Activated CD8-positive, alpha-beta T cell treated with anti-CD3 and anti-CD28 coated beads, Interleukin-2, amount 10 ng/mL, durations not matched to agents 7 days and 5 days (primary cell): ENCODE data around the gene EPHA8. TPM values are rescaled to one million over a fixed set of nuclear protein-coding genes. Genes with fewer than 3 reads are reported as not detected.

ENCODE experiments used
- ATAC-seq: fragments of 150-1000 bp; cut with Tn5 transposase; one replicate; pipeline ENCODE4 v1.10.0; 2021; ENCODE audit warnings: moderate library complexity
- CTCF ChIA-PET: fragments of 350-600 bp; sonication (Branson Sonifier 250); formaldehyde crosslinking; loops from one replicate; lab custom pipeline; 2021; ENCODE audit warnings: antibody characterized with exemption; lab: Charles Lee
- POLR2A ChIA-PET: fragments of 350-600 bp; sonication (Branson Sonifier 250); formaldehyde crosslinking; loops from one replicate; lab custom pipeline; 2021; ENCODE audit warnings: antibody characterized with exemption; lab: Charles Lee
- DNase-seq: peaks from one replicate; pipeline ENCODE4 v3.0.0-alpha.2; 2020
- H3K27ac Mint-ChIP-seq: one replicate; pipeline ENCODE4 v1.8.0; 2021; ENCODE audit warnings: mild to moderate bottlenecking, mixed read lengths
- H3K27me3 Mint-ChIP-seq: one replicate; pipeline ENCODE4 v1.8.0; 2021; ENCODE audit warnings: low read depth, mixed read lengths
- H3K36me3 Mint-ChIP-seq: one replicate; pipeline ENCODE4 v1.8.0; 2021; ENCODE audit warnings: low read depth, mixed read lengths
- H3K4me1 Mint-ChIP-seq: one replicate; pipeline ENCODE4 v1.8.0; 2021; ENCODE audit warnings: low read depth, mixed read lengths
- H3K4me3 Mint-ChIP-seq: one replicate; pipeline ENCODE4 v1.8.0; 2021; ENCODE audit warnings: mild to moderate bottlenecking, mixed read lengths
- H3K9me3 Mint-ChIP-seq: one replicate; pipeline ENCODE4 v1.8.0; 2022; ENCODE audit warnings: mixed read lengths; ENCODE audit not compliant: insufficient read depth
- total RNA-seq, 2 experiments: library from RNA; stranded (reverse); gene quantifications; one replicate each; pipeline ENCODE4 v1.2.3, GENCODE V29; 2021

The EPHA8 gene
- total RNA-seq, 2 experiments from 2014 or later, result not detected

- H3K4me1 Mint-ChIP-seq, result no peaks in the 10 kb centered on the region
- ChIA-PET CTCF (no interaction called here), POLR2A (no interaction called here)
- H3K36me3 Mint-ChIP-seq, result no peaks in the 10 kb centered on the region
- no peak overlapping the region for H3K4me3 Mint-ChIP-seq
- no peaks in the 10 kb centered on the region for H3K9me3 Mint-ChIP-seq
- no peak overlapping the region for H3K27ac Mint-ChIP-seq
- no peak for ATAC-seq
- DNase-seq, result no peak
- H3K27me3 Mint-ChIP-seq, result peaks cover 8% of the 10 kb centered on the region
Measured at GRCh38 chr1:22600071-22600816, 37.0 kb downstream of the EPHA8 start.

GRCh38 chr1:22600817-22601605, 37.7 kb downstream of the EPHA8 start:
- Mint-ChIP-seq H3K4me3 (no peak overlapping the region), H3K27ac (no peak overlapping the region), H3K27me3 (peaks cover 13% of the 10 kb centered on the region), H3K9me3 (no peaks in the 10 kb centered on the region), H3K36me3 (no peaks in the 10 kb centered on the region), H3K4me1 (no peaks in the 10 kb centered on the region)
- CTCF ChIA-PET, result no interaction called here
- POLR2A ChIA-PET, result no interaction called here
- no peak for DNase-seq
- ATAC-seq, result no peak

GRCh38 chr1:22601610-22602009, 38.3 kb downstream of the EPHA8 start:
- no peak for ATAC-seq
- ChIA-PET POLR2A (no interaction called here), CTCF (no interaction called here)
- Mint-ChIP-seq H3K9me3 (no peaks in the 10 kb centered on the region), H3K27me3 (peaks cover 16% of the 10 kb centered on the region), H3K36me3 (no peaks in the 10 kb centered on the region), H3K4me3 (no peak overlapping the region), H3K27ac (no peak overlapping the region), H3K4me1 (no peaks in the 10 kb centered on the region)
- DNase-seq, result no peak

GRCh38 chr1:22602060-22602740, 38.9 kb downstream of the EPHA8 start:
- Mint-ChIP-seq H3K9me3 (no peaks in the 10 kb centered on the region), H3K27ac (no peak overlapping the region), H3K27me3 (peaks cover 17% of the 10 kb centered on the region), H3K4me3 (no peak overlapping the region), H3K4me1 (no peaks in the 10 kb centered on the region), H3K36me3 (no peaks in the 10 kb centered on the region)
- ChIA-PET POLR2A (no interaction called here), CTCF (no interaction called here)
- ATAC-seq, result no peak
- no peak for DNase-seq

- H3K9me3 Mint-ChIP-seq, result no peaks in the 10 kb centered on the region
- peaks cover 21% of the 10 kb centered on the region for H3K27me3 Mint-ChIP-seq
- no peak for DNase-seq
- no peak overlapping the region for H3K27ac Mint-ChIP-seq
- ChIA-PET CTCF (no interaction called here), POLR2A (no interaction called here)
- no peaks in the 10 kb centered on the region for H3K4me1 Mint-ChIP-seq
- ATAC-seq, result no peak
- H3K4me3 Mint-ChIP-seq, result no peak overlapping the region
- no peaks in the 10 kb centered on the region for H3K36me3 Mint-ChIP-seq
Measured at GRCh38 chr1:22606161-22606560, 42.9 kb downstream of the EPHA8 start.

- ChIA-PET CTCF (no interaction called here), POLR2A (interaction anchor here (0.6 kb wide), 1 partner anchor 34 kb away, joined by 3 read pairs; no protein-coding TSS in a partner anchor)
- no peaks in the 10 kb centered on the region for H3K36me3 Mint-ChIP-seq
- ATAC-seq (no peak), DNase-seq (no peak)
- H3K4me1 Mint-ChIP-seq, result no peaks in the 10 kb centered on the region
- H3K9me3 Mint-ChIP-seq, result no peaks in the 10 kb centered on the region
- H3K27ac Mint-ChIP-seq, result no peak overlapping the region
- peaks cover 21% of the 10 kb centered on the region for H3K27me3 Mint-ChIP-seq
- H3K4me3 Mint-ChIP-seq, result no peak overlapping the region
Measured at GRCh38 chr1:22607154-22607553, 43.9 kb downstream of the EPHA8 start.

GRCh38 chr1:22608361-22608760, 45.1 kb downstream of the EPHA8 start:
- ChIA-PET POLR2A (no interaction called here), CTCF (no interaction called here)
- H3K27ac Mint-ChIP-seq, result no peak overlapping the region
- no peaks in the 10 kb centered on the region for H3K4me1 Mint-ChIP-seq
- no peak overlapping the region for H3K4me3 Mint-ChIP-seq
- peaks cover 21% of the 10 kb centered on the region for H3K27me3 Mint-ChIP-seq
- H3K9me3 Mint-ChIP-seq, result no peaks in the 10 kb centered on the region
- no peaks in the 10 kb centered on the region for H3K36me3 Mint-ChIP-seq
- ATAC-seq, result no peak
- DNase-seq, result no peak

GRCh38 chr1:22609291-22609690, 46.0 kb downstream of the EPHA8 start:
- CTCF ChIA-PET, result no interaction called here
- H3K4me3 Mint-ChIP-seq, result no peak overlapping the region
- no peak for ATAC-seq

GRCh38 chr1:22611530-22611947, 48.2 kb downstream of the EPHA8 start:
- DNase-seq (peak; percentile 57), ATAC-seq (peak; percentile 51)
- H3K4me1 Mint-ChIP-seq, result no peaks in the 10 kb centered on the region
- H3K36me3 Mint-ChIP-seq, result no peaks in the 10 kb centered on the region
- H3K27me3 Mint-ChIP-seq, result peaks cover 4% of the 10 kb centered on the region
- CTCF ChIA-PET, result no interaction called here
- POLR2A ChIA-PET, result no interaction called here
- no peak overlapping the region for H3K27ac Mint-ChIP-seq
- no peak overlapping the region for H3K4me3 Mint-ChIP-seq
- H3K9me3 Mint-ChIP-seq, result no peaks in the 10 kb centered on the region

More at GRCh38 chr1:22609291-22609690, 46.0 kb downstream of the EPHA8 start:
- H3K4me1 Mint-ChIP-seq, result no peaks in the 10 kb centered on the region
- peaks cover 20% of the 10 kb centered on the region for H3K27me3 Mint-ChIP-seq
- no peaks in the 10 kb centered on the region for H3K9me3 Mint-ChIP-seq
- H3K36me3 Mint-ChIP-seq, result no peaks in the 10 kb centered on the region
- POLR2A ChIA-PET, result no interaction called here
- DNase-seq, result no peak
- H3K27ac Mint-ChIP-seq, result no peak overlapping the region

- no peak overlapping the region for H3K4me3 Mint-ChIP-seq
- ATAC-seq, result no peak
- POLR2A ChIA-PET, result no interaction called here
- peaks cover 2% of the 10 kb centered on the region for H3K27me3 Mint-ChIP-seq
- no peaks in the 10 kb centered on the region for H3K9me3 Mint-ChIP-seq
- no peaks in the 10 kb centered on the region for H3K4me1 Mint-ChIP-seq
- no peaks in the 10 kb centered on the region for H3K36me3 Mint-ChIP-seq
- no peak overlapping the region for H3K27ac Mint-ChIP-seq
- CTCF ChIA-PET, result interaction anchor here (0.7 kb wide), 1 partner anchor 203 kb away, joined by 3 read pairs; no protein-coding TSS in a partner anchor
- DNase-seq, result no peak
Measured at GRCh38 chr1:22612671-22613571, 49.6 kb downstream of the EPHA8 start.

GRCh38 chr1:22613572-22613918, 50.3 kb downstream of the EPHA8 start:
- Mint-ChIP-seq H3K4me3 (no peak overlapping the region), H3K9me3 (no peaks in the 10 kb centered on the region), H3K27me3 (no peaks in the 10 kb centered on the region), H3K4me1 (no peaks in the 10 kb centered on the region), H3K27ac (no peak overlapping the region), H3K36me3 (no peaks in the 10 kb centered on the region)
- ChIA-PET CTCF (no interaction called here), POLR2A (no interaction called here)
- DNase-seq (no peak), ATAC-seq (no peak)
